ENCODE data around the gene TOR1AIP1.

DNA sequence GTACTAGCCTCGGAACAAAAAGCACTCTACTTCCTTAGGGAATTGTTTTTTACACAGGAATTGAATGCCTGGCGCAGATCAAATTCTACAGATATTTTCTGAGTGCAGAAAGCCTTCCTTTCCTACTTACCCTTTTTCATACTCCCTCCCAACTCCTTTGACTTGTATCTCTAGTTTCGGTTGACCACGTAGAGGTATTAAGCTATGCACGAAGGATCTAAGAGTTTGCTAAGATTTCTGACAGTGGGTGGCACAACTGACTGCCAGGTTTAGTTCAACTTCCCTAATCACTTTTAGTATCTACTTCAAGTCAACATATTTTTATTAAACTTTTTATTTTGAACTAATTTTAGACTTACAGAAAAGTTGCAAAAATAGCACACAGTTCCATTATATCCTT, 9.5 kb upstream of the TOR1AIP1 start:
- TF ChIP-seq, protein P1, sequence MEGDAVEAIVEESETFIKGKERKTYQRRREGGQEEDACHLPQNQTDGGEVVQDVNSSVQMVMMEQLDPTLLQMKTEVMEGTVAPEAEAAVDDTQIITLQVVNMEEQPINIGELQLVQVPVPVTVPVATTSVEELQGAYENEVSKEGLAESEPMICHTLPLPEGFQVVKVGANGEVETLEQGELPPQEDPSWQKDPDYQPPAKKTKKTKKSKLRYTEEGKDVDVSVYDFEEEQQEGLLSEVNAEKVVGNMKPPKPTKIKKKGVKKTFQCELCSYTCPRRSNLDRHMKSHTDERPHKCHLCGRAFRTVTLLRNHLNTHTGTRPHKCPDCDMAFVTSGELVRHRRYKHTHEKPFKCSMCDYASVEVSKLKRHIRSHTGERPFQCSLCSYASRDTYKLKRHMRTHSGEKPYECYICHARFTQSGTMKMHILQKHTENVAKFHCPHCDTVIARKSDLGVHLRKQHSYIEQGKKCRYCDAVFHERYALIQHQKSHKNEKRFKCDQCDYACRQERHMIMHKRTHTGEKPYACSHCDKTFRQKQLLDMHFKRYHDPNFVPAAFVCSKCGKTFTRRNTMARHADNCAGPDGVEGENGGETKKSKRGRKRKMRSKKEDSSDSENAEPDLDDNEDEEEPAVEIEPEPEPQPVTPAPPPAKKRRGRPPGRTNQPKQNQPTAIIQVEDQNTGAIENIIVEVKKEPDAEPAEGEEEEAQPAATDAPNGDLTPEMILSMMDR (conservative IDR thresholded peaks at IDR 0.05; ENCODE audit: low read depth, low read length): no peak
- TF ChIP-seq POLR2A (IDR thresholded peaks at IDR 0.05; ENCODE audit: low read depth, low read length) (no peak), CEBPB (IDR thresholded peaks at IDR 0.05; ENCODE audit: low read depth, low read length) (no peak), RAD21 (IDR thresholded peaks at IDR 0.05; ENCODE audit: low read length) (no peak), SMC3 (IDR thresholded peaks at IDR 0.05; ENCODE audit: low read depth, low read length) (no peak), MAZ (IDR thresholded peaks at IDR 0.05; ENCODE audit: borderline replicate concordance, low read depth, low read length) (no peak), CHD1 (IDR thresholded peaks at IDR 0.05; ENCODE audit: low read depth, low read length) (no peak), FOS (IDR thresholded peaks at IDR 0.05; ENCODE audit: low read depth, low read length) (no peak)

Measured in IMR-90 (cell line).